NCI-H2081 (cell line): ENCODE results near the gene RADIL.
A peak's percentile ranks its signal among the peaks of the same experiment; 100 is the strongest.

Source experiments
- DNase-seq, 2 experiments: peaks; one replicate each; lab custom pipeline; 2025; lab: John Stamatoyannopoulos, UW

The RADIL gene

DNA sequence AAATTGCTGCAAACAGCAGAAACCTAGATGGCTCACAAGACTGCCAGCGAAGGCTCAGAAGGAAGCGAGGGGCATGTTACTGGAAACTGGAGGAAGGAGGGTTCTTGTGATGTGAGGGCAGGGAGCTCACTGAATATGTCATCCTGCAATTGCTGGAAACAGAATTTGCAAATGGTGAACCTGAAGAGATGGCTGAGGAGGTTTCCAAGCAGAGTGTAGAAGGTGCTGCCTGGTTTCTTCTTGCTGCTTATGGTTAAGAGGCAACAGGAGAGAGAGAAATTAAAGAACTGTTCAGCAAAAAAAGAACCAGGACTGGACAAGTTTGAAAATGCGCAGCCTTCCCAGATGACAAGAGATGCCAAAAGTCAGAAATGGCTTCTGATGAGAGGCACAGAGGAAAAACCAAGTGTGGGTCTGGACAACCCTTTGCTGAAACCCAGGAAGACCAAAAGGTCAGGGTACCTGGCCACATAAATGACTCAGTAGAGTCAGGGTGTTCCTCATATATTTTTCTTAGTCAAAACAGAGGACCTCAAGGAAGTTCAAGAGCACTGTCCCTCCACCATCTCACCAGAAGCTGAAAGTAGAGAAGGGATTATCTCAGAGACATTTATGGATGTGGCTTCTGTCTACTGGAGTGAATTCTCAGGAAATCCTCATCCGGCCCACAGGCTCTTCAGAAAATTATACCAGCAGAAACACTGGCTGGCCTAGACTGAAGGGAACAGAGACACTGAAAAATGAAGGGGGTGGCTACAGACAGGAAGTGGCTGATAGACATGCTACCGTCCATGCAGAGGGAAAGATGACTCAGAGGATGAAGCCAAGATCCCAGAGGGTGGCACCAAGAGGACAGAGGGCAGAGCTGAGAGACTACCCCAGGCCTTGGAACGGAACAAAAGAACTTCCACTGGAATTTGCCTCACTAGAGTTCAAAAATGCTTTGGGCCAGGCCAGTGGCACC, 31.8 kb downstream of the RADIL start:
- no peak for DNase-seq

DNA sequence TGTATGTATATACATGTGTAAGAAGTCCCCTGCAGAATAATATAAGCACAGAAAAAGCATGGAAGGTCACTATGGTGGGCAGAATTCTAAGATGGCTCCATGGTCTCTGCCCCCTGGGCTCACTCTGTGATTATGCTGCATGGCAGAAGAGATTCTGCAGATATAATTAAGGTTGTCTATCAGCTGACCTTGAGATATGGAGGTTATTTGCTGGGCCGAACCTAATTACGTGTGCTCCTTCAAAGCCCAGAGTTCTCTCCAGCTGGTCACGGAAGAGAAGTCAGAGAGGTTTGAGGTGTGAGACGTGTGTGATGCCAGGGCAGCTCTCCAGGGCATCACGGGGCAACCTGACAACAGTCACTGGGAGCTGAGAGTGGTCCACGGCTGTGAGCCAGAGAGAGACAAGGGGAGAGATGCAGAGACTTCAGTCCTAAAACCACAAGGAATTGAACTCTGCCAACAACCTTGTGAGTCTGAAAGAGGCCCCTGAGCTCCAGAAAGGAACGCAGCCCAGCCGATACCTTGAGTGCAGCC, 33.2 kb downstream of the RADIL start:
- no peak for DNase-seq

DNA sequence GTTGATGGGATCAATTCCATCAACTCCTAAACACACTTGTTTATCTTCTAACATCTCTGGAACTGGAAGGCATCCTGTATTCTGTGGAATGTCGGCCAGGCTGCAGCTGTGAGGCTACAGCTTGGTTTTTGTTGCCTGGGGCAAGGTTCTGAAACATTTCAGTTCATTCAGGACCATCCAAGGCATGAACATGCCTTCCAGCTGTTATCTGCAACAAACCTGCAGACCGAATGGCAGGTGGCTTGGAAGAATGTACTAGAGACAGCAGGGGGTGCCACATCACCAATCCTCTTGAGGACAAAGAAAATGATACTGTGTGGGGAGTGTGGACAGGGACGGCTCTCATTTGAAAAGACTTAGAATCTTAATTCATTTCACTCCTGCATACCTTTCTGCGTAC, 34.1 kb downstream of the RADIL start:
- DNase-seq: peak in 1 of 2 experiments; percentile 10

DNA sequence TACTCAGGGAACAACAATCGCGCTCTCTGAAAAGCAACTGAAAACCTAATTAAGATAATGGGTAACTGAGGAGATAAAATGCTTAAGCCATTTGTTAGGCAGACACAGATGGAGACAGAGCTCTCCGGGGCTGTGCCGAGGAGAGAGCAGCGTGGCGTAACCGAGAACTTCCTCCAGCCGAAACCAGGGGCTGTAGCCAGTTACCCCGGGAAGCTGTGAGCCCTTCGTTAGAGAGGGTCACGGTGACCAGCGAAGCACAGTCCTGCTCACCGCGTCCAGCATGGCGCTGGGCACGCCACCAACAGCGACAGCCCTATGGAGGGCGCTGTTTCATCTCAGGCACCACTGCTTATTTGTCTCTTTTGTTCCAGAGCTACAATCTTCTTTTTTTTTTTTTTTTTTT, 37.8 kb downstream of the RADIL start:
- DNase-seq: peak in 1 of 2 experiments; percentile 23

DNA sequence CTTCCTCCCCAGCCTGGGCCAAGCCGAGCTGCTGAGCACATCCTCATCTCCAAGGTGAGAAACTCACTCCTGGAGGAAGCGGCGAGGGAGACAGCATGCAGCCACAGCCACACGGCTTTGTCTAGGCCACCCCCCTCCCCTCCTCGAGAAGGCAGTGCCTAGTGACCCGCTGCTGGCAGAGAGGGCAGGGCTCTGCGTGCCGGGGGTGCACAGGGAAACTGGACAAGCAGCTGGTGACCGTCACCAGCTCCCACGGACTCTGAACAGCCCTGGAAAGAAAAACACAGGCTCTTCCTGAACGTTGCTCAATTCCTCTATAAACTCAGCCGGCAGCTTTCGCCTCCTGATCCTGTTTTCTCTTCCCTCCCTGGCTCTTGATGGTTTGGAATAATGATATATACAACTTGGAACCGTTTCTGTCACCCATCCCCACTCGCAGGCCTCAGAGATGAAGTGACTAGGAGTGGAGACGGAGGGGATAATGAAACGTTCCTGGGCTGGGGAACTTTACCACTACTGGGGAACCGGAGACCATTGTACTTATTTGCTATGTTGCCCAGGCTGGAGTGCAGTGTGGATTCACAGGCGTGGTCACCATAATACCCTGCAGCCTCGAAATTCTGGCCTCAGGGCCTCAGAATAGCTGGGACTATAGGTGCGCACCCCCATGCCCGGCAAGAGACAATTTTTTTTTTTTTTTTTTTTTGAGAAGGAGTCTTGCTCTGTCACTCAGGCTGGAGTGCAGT, 41.0 kb downstream of the RADIL start:
- DNase-seq: no peak

DNA sequence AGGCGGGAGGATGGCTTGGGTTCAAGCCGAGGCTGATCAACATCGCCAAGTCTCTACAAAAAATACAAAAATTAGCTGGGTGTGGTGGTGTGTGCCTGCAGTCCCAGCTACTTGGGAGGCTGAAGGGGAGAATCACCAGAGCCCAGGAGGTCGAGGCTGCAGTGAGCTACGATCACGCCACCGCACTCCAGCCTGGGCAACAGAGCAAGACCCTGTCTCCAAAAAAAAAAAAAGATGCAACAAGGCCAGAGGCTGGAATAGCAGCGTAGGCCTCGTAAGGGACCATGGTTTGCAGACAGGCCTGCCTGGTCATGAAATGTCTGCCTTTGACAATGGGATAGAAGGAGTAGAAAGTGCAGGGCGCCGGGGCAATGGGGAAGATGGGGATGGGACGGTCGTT, 41.7 kb downstream of the RADIL start:
- no peak for DNase-seq

DNA sequence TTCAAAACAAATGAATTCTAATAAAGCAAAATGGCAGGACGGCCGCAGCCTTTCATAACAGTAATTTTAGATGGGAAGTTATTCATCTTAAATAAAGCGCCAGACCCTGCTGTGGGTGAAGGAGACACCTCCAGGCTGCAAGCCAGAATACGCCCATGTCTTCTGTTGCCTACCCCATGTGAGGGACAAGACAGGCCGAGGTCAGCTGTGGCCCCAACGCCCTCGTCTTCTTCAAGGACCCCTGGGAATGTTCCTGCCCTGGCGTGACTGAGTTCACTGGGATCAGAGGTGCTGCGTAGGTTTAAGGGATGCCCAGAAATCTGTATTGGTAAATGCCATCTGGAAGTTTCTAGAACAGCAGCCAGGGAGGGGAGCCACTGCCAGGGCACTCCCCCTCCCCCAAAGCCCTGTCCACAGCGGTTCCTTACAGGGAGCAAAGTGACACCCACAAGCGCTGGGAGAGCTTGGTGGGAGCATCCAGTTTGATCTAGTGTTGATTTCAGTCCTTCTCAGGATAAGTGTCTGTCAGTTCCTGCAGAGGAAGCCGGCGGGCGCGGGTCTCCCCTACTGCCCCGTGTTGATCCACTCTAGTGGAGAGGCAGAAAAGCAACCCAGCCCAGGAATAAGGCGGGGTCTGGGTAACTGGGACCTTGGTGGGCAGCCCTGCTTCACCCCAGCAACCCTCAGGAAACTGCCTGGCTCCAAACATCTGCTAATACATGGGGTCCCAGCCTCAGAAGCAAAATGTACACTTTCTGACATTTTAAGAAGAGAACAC, 42.3 kb downstream of the RADIL start:
- DNase-seq: no peak

DNA sequence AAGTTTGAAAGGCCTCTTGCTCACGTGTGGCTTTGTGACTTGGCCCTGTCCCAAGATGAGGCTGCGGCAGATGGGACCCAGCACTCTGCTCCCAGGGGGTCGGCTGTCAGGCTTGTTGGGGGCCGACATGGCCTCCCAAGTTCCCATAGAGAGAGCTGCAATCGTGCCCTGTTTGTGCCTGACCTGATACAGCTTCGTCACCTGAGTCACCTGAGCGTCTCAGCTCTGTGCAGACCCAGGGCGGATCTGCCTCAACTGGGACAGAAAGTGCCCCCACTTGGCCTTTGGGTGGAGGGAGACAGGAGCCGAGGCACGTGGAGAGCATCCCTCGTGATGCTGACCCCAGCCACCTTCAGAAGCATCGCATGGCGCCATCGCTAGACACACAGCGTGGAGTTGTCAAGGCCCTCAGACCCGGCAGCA, 43.4 kb downstream of the RADIL start:
- no peak for DNase-seq

DNA sequence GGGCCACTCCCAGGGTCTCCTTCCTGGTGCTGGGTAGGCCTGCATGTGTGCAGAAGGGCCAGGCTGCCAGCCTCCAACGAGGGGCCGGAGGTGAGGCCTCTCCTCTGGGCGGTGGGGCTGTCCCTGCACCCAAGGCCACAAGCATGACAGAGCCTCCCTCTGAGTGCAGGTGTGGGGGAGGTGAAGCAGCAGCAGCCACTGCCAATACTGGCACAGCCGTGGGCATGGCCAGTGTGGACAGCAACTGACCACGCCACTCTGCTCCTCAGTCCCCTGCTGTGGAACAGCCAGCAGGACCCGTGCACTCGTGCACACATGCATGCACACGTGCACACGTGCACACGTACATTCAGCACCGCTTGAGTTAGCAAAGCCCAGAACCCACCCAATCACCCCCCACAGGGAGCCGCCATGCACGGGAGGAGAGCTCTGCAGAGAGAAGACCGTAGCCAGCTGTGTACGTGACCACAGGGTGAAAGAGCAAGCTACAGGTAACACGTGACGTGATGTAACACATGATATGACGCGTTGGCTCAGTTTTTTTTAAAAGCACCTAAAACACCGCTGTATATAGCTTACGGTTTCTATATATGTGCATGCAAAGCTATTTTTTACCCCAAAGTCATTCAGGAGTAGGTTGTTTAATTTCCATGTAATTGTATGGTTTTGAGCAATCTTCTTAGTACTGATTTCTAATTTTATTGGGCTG, 44.7 kb downstream of the RADIL start:
- no peak for DNase-seq

DNA sequence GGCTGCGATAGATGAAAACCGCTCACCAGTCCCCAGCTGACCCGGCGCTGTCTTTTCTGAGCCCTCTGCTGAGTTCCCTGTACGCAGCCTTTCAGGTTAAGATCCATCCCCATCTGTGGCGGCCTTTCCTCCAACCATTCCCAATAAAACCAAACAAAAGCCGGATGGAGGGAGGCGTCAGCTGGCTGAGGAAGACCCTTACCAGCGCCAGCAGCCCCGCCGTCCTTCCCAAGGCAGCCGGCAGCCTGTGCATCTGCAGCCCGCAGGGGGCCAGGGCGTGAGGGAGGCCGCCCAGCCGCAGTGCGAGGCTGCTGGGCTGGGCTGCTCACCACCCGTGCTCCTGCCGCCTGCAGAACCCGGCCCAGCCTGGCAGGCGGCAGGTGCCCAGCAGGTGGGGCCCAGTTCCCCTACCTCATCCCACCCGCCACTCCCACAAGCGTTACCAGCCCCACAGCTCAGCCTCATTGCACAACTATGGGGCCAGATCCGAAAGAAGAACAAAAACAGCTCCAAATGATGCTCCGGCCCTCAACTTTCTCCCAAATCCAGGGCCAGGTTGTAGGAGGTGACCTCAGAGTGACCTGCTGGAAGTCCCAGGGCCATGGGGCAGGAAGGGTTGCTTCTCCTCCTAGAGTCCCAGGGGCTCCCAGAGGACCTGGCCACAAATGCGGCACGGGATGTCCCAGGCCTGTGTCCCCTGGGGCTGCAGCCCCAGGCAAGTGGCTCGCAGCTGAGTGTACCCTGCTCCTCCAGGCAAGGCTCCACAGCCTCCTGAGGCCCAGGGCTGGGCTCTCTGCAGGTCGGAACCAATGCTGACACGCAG, 45.5 kb downstream of the RADIL start:
- no peak for DNase-seq

DNA sequence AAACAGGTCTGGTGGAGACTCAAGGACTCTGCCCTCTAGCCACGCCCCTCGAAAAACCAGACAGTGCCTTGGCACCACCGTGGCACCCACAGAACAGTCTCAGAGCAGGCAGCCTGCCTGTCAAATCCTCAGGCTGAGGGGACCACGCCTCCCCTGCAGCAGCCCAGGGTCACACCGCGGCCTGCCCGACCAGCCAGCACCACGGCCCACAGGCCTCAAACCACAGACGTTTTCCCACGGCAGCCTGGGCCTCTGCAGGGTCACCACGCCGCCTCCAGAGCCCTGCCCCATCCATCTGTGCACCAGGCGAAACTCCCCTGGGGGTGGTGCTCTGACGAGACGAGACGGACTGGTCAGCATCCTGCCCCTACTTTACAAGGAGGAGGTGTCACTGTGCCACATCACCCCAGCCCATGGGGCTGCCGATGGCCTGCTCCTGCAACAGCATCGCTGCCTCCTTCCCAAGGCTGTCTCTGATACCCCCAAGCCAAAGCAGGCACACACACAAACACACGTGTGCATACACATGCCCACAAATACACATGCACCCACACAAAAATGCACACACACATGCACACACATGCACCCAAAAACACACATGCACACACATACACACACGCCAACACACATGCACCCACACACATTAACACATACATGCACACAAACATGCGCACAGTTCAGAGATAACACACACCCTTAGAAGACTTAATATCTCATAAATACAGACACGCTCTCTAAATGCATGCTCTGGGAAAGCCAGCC, 46.3 kb downstream of the RADIL start:
- no peak for DNase-seq

DNA sequence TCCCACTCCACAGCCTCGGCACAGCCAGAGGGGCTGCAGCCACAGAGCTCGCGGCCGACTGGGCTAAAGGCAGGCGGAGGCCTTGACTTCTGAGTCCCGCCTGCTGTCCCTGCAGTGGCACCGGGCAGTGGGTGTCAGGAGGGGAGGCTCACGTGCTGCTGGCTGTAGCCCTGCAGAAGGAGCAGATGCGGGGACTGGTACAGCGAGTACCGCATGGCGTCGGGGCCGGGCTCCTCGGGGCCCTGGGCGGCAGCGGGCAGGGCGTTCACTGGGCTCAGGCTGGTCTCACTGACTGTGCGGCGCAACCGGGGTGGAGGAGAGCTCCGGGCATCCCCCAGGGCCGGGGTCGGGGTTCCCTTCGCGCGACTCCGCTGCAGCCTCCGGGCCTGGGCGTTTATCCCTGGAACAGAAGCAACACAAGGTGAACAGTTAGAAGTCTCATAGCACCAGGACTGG, 47.3 kb downstream of the RADIL start:
- no peak for DNase-seq

DNA sequence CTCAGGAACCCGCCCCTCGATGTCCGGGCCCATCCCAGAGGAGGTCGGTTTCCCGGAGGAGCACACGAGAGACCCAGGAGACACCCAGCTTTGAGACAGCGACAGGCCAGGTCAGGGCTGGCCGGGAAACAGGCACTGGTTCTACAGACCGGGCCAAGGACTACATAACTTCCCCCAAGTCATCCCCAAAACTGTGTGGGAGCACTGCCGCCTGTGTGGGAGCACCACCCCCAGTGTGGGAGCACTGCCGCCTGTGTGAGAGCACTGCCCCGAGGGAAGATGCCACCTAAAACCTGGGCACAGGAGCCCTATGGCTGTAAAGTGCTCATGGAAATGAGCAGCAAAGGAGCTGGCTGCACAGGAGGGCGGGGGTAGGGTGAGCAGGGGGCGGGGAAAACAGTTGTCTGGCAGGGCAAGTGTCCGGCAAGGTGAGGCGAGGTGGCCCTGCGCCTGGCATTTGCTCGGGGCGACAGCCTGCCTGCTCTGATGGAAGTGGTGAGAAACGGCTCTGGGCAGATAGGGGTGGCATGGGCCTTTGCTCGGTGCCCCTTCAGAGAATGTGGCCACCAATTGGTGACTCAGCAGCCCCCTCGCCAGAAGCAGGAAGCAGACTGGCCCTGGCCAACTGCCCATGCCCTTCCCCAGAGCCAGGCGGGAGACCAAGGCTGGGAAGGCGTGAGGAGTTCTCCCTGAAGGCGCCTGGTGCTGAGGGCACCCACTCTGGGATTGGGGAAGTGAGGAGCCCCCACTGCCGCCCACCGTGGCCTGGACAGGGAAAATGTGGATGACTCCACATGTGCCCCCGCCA, 47.9 kb downstream of the RADIL start:
- no peak for DNase-seq

DNA sequence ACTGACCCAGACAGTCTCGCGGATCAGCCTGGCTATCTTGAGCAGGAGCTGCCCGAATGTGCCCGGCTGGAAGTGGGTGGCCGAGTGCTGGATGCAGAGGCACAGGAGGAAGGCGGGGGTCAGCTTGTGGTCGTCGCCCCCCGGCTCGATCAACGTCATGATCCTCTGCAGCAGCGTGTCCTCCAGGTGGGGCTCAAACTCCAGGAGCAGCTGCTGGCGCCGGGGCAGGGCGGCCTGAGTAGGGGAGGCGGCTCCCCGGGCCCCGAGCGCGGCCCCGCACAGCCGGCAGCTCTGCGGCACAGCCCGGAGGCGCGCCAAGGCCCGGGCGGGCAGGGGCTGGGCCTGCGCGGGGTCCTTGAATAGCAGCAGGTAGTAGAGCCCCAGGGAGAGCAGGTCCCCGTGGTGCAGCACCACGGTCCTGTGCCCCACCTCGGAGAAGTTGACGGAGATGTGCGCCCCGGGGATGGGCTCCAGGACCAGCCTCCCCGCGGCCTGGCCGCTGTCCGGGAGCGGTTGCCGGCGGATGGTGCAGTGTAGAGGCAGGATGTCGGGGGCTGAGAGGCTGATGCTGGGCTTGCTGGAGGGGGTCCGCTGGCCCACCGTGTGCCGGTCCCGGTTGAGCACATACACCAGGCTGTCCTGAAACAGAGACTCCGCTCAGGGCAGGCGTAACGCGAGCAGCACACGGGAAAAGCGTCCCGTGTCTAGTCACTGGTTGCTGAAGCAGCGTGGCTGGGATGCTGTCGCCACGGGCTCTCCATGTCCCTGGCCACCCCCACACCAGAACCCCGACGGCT, 48.7 kb downstream of the RADIL start:
- no peak for DNase-seq

DNA sequence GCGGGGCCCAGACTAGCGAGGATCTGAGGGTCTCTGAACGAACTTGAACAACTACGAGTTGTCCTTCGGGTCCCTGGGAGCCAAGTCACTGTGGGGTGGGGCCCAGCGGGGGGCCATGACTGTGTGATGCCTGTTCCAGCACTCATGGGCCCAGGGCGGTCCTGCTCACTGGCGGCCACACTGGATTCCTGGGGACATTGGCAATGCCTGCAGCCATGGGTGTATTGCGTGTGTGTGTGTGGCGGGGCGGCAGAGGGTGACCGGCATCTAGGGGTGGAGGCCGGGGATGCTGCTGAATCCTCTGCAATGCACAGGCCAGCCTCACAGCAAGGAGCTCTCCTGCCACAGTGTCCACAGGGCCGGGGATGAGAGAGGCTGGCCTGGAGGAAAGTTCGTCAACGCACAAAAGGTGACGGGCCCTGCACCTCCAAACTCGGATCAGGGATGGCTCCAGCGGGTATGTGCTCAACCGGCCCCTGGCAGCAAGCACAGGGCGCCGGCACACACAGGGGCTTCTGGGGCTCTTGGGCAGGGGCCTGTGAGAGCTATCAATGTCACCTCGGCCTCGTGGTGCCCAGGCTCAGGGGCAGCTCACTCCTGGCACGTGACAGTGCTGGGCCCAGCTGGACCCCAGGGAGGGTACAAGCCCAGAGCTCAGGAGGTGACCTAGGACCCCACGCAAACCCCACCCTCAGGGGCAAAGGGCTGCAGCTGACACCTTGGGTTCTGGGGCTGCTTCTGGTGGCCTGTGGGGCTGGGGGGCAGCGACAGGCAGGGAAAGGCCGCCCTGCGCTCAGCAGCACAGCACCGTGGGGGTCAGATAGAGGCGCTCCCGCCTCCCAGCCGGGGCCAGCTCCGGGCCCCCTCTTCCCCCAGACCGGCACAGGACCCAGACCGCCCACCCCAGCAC, 49.6 kb downstream of the RADIL start:
- no peak for DNase-seq

DNA sequence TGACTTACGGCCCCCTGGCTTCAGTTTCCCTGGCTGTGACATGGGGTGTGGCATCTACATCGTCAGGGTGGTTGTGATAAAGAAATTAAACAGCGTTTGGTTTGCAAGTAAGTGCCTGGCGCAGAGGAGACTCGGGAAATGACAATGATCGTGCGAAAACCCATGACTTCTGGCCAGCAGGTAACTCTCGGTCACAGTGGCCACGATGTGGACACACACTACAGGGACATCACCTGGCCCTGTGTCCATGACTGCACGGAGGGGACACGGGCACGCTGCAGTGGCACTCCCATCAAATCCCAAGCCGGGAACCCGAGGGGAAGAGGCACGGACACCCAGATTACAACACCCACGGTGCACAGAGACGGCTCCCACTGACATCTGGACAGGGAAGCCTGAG, 50.3 kb downstream of the RADIL start:
- no peak for DNase-seq

DNA sequence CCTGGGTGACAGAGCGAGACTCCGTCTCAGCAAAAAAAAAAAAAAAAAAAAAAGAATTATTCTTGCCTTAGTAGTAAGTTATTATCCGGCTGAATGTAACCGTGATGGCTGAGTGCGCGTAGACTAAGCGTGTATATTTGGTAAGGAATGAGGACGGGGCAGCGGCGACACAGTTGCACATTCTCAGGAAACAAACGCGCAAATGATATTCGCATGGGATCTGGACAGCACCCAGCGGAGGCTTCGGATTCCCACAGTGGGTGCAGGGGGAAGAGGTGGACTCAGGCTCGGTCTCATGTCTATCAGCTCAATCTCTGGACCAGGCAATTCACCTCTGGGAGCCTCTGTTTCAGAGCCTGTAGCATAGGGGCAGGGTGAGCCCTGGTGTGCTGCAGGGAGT, 50.8 kb downstream of the RADIL start:
- no peak for DNase-seq
